Rectal smooth muscle tissue (tissue), 1 donor: ENCODE results near the gene VWA3B.

Experiments
- H3K27ac ChIP-seq: one replicate; pipeline ENCODE4 v1.7.0; 2013; ENCODE audit warnings: low read depth, low read length, inconsistent platforms
- H3K27me3 ChIP-seq: one replicate; pipeline ENCODE4 v1.7.0; 2013; ENCODE audit warnings: low read length; ENCODE audit not compliant: control insufficient read depth, insufficient read depth
- H3K36me3 ChIP-seq: one replicate; pipeline ENCODE4 v1.7.0; 2013; ENCODE audit warnings: low read length; ENCODE audit not compliant: control insufficient read depth, insufficient read depth
- H3K4me1 ChIP-seq: one replicate; pipeline ENCODE4 v1.7.0; 2013; ENCODE audit warnings: low read length; ENCODE audit not compliant: control insufficient read depth, insufficient read depth
- H3K4me3 ChIP-seq: one replicate; pipeline ENCODE4 v1.7.0; 2013; ENCODE audit warnings: low read length
- H3K9ac ChIP-seq: one replicate; pipeline ENCODE4 v1.7.0; 2013; ENCODE audit warnings: low read length

The VWA3B gene

GRCh38 chr2:98350411-98350810 lies 263.4 kb downstream of the VWA3B start:
- Histone ChIP-seq H3K9ac (no peak overlapping the region), H3K4me1 (no peaks in the 10 kb centered on the region), H3K4me3 (no peak overlapping the region), H3K27me3 (peaks cover 17% of the 10 kb centered on the region), H3K27ac (no peak overlapping the region), H3K36me3 (no peaks in the 10 kb centered on the region)

- no peak overlapping the region for H3K9ac ChIP-seq
- H3K27me3 ChIP-seq: no peaks in the 10 kb centered on the region
- no peaks in the 10 kb centered on the region for H3K36me3 ChIP-seq
- H3K4me3 ChIP-seq: no peak overlapping the region
- H3K27ac ChIP-seq: no peak overlapping the region
- H3K4me1 ChIP-seq: no peaks in the 10 kb centered on the region
These were observed 268.9 kb downstream of the VWA3B start for GRCh38 chr2:98355881-98356280.

- Histone ChIP-seq H3K27ac (no peak overlapping the region), H3K36me3 (no peaks in the 10 kb centered on the region), H3K27me3 (no peaks in the 10 kb centered on the region), H3K4me1 (no peaks in the 10 kb centered on the region), H3K9ac (no peak overlapping the region), H3K4me3 (no peak overlapping the region)
These were observed 269.8 kb downstream of the VWA3B start for GRCh38 chr2:98356729-98357128.

- Histone ChIP-seq H3K4me1 (no peaks in the 10 kb centered on the region), H3K27ac (no peak overlapping the region), H3K4me3 (no peak overlapping the region), H3K9ac (no peak overlapping the region), H3K36me3 (no peaks in the 10 kb centered on the region), H3K27me3 (no peaks in the 10 kb centered on the region)
These were observed 270.9 kb downstream of the VWA3B start for GRCh38 chr2:98357849-98358248.

GRCh38 chr2:98359986-98360385 lies 273.0 kb downstream of the VWA3B start:
- no peak overlapping the region for H3K27ac ChIP-seq
- H3K4me1 ChIP-seq: no peaks in the 10 kb centered on the region
- no peaks in the 10 kb centered on the region for H3K36me3 ChIP-seq
- no peak overlapping the region for H3K4me3 ChIP-seq
- no peak overlapping the region for H3K9ac ChIP-seq
- no peaks in the 10 kb centered on the region for H3K27me3 ChIP-seq
